ENCODE measurements around the gene UGT1A7.

The UGT1A7 gene

DNA sequence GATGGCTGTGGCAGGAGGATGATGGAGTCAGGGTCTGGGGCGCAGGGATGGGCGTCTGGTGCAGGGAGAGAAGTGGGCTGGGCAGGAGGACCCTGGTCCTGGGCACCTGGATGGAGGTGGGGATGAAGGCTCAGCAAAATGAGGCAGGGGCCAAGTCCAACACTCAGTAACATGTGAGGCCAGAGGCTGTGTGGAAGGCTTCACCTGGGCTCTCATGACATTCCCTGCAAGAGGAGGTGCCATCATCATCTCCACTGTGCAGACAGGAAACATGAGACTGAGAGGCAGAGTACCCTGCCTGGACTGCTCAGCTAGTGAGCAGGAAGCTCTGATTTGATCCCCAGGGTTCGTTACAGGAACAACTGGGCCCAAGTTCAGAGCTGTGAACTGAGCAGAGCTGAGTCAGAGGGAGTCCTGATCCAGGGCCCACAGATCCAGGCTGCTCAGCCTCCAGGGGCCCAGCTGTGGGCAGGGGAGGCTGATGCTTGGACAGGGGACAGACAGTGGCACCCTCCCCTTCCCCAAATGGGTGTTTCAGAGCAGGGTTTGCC, 135.7 kb downstream of the UGT1A7 start:
- no peak for DNase-seq (ENCODE audit: low read depth in 2 of 2)

DNA sequence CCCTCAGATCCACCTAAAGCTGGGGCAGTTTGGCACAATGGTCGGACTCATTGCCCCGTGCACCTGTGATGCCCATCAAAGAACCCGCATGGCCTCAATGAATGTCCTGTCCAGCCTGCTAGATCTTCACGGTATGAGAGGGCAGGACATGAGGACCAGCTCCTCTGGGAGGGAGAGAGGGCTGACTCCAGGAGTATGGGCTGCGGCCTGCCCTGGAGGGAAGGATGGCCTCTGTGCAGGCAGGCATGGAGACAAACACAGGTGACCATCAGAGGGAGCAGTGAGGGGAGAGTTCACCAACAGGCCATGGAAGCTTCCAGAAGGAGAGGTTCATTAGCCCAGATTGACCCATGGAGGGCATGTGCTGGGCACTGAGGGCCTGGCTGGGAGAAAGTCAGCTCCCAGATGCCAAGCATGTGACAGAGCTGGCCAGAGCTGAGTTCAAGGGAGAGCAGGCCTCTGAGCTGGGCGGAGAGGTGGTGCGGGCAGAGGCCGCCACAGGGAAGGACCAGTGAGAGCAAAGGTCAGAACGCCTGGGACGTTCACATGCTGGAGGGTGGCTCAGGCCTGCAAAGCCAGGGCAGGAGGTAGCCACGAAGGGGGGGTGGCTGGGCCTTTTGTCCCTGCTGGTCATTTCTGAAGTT, 136.4 kb downstream of the UGT1A7 start:
- DNase-seq (ENCODE audit: low read depth in 2 of 2): no peak

DNA sequence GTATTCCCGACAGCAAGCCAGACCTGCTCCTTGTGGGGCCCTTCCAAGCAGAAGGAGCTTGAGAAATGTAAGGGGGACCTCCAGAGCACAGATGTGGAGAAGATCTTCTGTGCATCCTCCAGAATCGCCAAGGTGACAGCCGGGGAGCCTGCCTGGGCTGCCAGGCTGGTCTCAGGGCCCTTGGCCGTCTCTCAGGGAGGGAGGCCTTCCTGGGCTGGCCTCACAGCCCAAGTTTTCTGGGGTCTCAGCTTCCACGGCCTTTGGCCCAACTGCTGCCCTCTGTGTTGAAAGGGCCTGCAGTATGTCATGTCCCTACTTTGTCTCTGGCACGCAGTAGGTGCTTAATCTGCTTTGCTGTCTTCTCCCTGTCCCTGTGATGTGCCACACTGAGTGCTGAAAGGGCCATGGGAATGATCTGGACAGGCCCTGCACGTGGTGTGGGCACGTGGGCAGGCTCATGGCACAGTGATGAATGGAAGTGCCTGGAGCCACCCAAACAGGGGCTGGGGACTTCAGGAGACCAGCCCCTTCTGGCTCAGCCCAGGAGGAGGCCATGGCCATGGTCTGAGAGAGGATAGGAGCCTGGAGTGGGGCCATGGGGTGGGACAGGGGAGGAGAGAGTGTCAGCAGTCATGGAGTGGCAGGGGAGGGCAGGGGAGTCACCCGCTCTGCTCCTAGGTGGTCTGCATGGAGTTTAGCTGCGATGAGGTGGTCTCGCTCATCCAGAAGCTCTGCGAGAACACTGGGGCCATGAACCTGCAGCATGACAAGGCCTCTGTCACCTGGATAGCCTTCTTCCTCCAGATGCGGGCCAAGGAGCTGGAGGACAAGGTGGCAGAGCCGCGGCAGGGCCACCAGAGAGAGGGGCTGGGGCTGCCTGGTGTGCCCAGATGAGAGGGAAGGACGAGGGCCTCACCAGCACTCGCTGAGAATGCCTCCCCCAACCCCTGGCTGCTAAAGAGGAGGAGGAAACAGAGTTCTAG, 137.2 kb downstream of the UGT1A7 start:
- DNase-seq (ENCODE audit: low read depth in 2 of 2): no peak

DNA sequence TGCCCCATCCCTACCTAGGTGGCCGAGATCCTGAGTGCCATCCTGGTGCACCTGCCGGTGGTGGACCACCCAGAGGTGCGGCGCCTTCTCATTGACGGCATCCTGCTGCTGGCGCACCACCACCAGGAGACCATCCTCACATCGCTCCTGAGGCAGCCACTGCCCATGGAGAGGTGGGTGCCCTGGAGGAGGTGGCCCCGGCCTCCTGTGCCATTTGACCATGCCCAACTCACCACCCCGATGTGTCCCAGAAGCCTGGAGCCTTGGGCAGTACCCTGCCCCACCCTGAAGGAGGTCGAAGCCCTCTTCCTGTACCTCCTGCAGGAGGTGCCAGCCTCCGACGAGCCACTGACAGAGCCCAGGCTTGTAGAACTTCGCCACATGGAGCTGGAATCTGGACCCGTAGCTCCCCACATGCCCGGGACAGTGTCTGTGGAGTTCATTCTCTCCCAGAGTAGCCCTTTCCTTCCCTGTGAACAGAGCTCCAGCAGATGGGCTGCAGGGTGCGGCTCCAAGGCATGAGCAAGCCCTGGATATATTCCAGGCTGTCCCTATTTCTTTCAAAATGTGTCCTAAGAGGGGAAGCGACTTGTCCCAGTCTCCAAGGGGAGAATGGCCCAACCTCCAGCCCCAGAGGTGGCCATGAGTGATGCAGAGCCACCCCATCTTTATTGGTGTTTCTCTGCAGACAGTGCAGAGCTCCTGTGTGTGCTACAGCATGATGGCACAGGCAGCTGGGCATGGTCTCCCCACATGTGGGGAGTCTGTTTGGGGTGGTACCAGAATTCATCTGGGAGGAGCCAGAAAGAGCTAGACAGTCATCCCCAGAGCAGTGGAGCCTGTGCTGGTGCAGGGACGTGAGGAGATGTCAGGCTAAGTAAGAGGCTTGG, 138.4 kb downstream of the UGT1A7 start:
- DNase-seq (ENCODE audit: low read depth in 2 of 2): no peak

DNA sequence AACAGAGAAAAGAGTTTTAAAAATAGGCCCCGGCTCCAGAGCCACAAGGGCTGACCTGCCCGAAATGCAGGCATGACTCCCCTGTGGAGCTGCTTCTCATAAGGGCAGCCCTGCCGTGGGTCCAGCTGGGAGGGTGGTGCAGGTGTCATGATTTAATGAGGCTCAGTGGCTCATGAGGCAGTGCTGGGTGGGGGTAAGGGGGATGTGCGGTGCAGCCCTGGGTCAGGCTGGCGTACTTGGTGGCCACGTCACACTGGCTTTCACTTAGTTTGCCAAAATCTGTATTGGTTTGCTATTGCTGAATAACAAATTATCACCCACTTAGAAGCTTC, 139.0 kb downstream of the UGT1A7 start:
- DNase-seq (ENCODE audit: low read depth in 2 of 2): no peak

DNA sequence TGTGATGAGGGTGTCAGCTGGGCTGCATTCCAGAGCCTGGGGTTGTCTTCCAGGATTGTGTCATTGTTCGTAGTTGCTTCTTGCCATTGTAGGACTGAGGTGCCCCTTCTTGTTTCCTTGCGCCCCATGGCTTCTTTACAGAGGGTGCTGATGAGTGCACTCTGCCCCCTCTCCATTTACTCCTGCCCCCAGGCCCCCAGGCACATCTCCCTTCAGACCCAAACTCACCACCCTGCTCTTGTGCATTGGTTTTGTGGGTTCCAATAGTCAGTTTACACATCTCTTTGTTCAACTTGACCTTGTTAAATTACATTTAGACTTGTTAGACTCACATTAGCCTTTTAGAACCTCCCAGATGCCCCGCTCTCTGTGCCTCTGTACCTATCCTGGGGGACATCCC, 139.5 kb downstream of the UGT1A7 start:
- no peak for DNase-seq (ENCODE audit: low read depth in 2 of 2)

DNA sequence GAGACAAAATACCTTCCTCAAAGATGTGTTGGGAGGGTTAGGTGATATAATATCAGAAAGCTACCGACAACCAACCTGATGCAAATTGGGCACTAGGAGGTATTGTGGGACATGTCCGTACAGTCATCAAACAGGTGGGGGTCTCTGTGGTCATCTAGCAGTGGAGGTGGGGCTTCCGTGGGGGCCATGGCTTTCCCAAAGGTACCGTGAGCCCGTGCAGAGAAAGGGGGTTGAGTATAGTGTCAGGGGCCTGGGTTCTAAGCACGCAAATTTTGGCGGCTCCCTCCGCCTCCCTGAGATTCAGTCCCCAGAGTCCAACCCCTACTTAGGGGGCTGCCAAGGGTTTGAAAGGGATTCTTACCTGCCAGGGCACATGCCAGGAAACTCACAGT, 140.0 kb downstream of the UGT1A7 start:
- DNase-seq (ENCODE audit: low read depth in 2 of 2): no peak

DNA sequence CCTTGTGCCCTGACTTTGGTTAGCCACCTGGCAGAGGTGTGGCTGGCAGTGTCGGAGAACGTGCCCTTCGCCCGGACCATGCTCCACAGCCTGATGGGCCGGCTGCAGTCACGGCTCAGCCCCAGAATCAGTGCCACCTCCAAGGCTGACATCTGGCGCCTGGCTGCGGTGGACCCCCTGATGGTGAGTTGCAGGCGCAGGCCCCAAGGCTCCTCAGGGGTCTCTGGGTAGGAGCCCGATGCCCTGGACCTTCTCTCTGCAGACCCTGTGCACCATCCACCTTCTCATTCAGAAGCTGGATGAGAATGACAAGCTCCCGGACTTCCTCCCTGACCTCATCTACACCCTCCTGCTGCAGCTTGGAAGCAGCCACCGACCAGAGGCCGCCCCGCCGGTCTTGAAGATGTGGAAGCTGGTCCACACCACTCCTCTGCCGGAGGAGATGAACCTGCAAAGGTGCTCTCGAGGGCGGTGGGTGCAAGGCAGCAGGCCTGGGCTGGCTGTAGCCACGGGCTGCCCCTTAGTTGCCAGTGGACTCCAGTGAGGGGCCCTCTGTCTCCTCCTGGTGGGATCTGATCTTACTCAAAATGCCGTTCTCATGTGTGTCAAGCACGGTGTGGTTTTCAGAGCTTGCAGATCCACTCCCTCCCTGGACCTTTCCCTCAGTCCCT, 140.5 kb downstream of the UGT1A7 start:
- DNase-seq (ENCODE audit: low read depth in 2 of 2): no peak
